HG02571 (cell line): ENCODE data around the gene SLC5A1.

Experiments
- ATAC-seq: cut with Tn5 transposase; IDR thresholded peaks from one replicate; pipeline ENCODE4 v1.9.1; 2021; ENCODE audit warnings: mild to moderate bottlenecking, moderate library complexity; ENCODE audit not compliant: unreplicated experiment

Gene SLC5A1

GRCh38 chr22:32050678-32051515, 7.8 kb downstream of the SLC5A1 start:
- no peak for ATAC-seq

DNA sequence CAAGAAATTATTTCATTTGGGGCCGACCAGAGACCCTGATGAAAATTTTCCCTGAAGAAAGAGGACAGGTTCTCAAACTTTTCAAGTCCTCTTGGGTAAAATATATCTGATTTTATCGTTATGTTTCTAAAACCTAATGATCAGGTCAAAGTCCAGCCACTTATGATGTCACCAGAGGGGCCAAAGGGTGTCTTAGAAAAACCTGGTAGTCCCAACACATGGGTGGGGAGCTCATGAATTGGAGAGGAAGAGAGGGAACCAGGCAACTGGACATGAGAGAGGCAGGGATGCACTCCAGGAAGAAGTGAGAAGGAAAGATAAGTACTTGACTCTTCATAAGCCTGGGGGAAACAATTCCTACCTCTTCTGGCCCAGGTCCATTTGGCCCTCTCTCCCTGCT, 9.2 kb downstream of the SLC5A1 start:
- no peak for ATAC-seq

- no peak for ATAC-seq
These were observed 10.1 kb downstream of the SLC5A1 start for GRCh38 chr22:32052936-32053791.

DNA sequence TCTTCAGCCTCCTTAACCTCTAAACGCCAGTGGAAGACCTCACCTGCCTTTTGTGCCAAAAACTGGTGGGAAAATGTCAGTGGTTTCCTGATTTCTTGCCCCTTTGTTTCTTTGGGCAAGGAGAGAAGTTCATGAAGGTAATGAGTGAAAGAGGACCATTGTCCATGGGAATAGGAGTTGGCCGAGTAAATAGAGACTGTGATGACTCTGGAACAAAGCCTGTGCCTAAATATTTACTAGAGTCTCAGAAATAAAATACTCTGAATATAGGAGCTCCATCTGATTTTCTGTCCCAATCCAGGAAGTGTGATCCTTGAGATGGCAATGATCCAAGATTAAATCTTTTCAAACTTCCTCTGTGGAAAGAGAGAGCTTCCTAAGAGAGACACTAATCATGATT, 12.0 kb downstream of the SLC5A1 start:
- ATAC-seq = no peak

DNA sequence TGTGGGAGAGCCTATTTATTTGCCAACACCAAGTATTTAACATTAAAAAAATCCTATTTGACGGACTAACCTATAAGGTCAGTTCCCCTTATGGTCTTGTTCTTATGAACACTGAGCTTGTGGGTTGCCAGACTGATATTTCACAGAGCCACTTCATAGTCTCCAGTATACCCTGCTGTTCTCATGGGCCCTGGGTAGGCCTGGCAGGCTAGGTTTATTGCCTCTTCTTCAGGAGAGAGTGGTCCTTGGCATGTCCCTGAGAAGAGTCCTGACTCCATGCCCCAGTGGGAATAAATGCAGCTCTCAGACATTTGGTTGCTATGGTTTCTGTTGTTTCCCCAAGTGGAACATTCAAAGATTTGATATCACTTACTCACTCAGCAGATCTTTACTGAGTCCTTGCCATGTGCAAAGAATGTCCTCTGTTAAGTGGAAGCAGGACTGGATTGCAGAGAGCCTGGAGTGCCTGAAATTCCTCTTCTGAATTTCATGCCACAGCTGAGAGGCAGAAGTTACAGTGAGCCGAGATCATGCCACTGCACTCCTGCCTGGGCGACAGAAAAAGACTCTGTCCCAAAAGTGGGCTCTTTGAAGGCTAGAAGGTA, 15.7 kb downstream of the SLC5A1 start:
- ATAC-seq = no peak

DNA sequence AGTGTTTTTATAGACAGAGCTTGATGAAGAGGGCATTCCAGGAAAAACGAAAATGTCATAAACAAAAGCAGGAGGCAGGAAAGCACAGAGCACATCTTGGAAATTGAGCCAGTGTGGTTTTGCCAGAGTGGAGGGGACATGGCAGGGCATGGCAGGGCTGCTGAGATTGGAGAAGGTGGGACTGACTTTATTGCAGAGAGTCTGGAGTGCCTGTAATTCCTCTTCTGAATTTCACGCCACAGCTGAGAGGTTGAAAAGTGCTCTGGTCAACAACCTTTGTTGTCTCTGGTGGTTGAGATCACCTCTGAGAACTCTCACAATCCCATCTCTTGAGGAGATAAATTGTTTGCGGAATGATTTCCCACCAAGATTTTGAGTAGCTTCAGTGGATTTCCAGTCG, 16.4 kb downstream of the SLC5A1 start:
- no peak for ATAC-seq

- no peak for ATAC-seq
These were observed 20.6 kb downstream of the SLC5A1 start for GRCh38 chr22:32063701-32064100.

DNA sequence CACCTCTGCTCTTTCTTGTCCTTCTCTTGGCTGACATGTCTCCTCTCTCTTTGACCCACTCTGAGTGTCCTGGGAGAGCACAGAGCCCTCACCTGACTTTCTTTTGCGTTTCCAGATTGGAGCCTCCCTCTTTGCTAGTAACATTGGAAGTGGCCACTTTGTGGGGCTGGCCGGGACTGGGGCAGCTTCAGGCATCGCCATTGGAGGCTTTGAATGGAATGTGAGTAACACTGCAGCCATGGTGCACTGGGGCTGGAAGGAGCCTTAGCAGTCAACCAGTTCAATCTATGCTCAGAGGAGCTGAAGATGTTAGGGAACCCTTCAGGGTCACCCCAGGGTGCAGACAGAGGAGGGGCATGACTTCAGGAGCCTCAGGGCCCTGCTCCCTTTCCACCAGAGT, 23.8 kb downstream of the SLC5A1 start:
- no peak for ATAC-seq

DNA sequence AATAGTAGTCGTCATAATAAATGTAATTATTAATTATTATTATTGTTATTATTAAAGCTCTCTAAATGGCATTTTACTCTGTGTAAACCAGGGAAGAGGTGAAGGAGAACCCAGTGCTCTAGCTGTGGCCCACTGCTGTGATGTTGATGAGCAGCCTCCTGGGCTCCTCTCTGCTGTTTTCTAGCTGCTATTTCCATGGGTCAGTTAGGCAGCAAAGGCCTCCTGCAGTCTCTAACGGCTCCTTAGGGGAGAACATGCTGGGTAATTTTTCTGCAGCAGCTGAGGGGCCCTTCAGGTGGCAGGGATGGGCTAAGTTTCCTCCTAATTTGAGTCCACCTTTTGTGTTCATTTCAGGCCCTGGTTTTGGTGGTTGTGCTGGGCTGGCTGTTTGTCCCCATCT, 24.6 kb downstream of the SLC5A1 start:
- no peak for ATAC-seq

- no peak for ATAC-seq
These were observed 26.7 kb downstream of the SLC5A1 start for GRCh38 chr22:32069579-32070372.

- no peak for ATAC-seq
These were observed 30.2 kb downstream of the SLC5A1 start for GRCh38 chr22:32073262-32073661.

- no peak for ATAC-seq
These were observed 30.8 kb downstream of the SLC5A1 start for GRCh38 chr22:32073823-32074380.

- no peak for ATAC-seq
These were observed 33.1 kb downstream of the SLC5A1 start for GRCh38 chr22:32075997-32076760.

- ATAC-seq = no peak
These were observed 33.7 kb downstream of the SLC5A1 start for GRCh38 chr22:32076761-32077084.

DNA sequence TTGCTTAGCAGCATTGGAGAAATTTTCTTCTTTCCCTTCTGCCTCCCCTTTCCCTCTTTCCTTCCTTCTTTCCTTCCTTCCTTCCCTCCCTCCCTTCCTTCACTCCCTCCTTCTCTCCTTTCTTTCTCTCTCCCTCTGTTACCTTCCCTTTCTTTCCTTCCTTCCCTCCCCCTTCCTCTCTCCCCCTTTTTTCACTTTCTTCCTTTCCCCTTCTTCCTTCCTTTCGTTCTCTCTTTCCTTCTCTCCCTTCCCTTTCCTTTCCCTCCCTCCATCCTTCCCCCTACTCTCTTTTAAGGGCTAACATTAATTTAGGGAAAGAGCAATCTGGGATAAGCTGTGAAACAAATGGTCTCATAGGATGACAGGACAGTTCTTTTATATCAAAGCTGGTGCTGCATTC, 34.1 kb downstream of the SLC5A1 start:
- ATAC-seq = no peak

- no peak for ATAC-seq
These were observed 36.3 kb downstream of the SLC5A1 start for GRCh38 chr22:32079130-32080089.

GRCh38 chr22:32080904-32081303, 37.8 kb downstream of the SLC5A1 start:
- ATAC-seq = no peak

DNA sequence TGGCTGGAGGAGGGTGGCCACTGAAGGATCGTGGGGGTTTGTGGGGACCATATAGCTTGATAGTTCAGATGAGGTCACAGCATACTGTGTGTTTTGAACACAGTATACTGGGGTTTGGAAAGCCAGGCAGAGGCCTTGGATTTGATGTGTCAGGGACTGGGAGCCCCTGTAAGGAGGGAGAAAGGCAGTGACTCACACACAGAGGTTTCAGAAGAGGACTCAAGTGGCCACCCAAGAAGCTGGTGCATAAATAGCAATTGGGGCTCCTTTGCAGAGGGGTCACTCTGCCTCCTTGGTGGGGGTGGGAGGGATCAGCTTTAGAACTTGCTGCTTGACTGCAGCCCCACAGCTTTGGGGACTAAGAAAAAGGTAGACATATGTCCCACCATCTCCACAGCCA, 39.3 kb downstream of the SLC5A1 start:
- no peak for ATAC-seq

DNA sequence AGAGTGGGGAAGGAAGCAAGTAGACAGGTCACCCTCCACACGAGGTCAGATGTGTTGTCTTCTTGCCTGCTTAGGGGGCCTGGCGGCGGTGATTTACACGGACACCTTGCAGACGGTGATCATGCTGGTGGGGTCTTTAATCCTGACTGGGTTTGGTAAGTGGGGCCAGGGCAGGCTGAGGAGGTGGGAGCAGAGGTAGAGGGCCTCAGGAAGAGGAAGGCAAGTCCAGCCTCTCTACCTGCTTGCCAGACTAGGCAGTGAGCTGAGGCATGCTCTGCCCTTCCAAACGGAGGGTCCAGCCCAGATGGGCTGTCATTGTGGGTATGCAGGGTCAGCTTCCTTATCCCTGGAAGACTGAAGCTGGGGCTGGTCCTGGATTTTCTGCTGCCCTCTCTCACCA, 39.9 kb downstream of the SLC5A1 start:
- no peak for ATAC-seq
